ENCODE data around the gene BACE2.

BACE2 gene

DNA sequence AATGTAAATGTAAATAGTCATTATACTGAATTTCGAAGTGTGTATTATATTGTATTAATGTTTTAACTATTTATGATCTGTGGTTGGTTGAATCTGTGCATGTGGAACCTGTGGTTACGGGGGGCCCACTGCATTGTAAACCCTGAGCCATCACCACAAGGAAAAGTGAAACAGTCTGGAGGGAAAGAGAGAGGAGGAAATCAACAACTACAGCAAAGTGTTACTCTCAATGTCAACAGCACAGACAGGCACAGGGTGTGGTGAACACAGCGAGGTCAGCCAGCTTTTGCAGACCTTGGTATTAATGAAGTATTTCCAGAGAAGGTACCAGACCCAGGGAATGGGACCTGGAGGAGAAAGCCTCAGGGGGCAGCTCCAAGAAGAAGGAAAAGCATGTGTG is 37.1 kb upstream of the BACE2 start:
- TF ChIP-seq, protein P1, sequence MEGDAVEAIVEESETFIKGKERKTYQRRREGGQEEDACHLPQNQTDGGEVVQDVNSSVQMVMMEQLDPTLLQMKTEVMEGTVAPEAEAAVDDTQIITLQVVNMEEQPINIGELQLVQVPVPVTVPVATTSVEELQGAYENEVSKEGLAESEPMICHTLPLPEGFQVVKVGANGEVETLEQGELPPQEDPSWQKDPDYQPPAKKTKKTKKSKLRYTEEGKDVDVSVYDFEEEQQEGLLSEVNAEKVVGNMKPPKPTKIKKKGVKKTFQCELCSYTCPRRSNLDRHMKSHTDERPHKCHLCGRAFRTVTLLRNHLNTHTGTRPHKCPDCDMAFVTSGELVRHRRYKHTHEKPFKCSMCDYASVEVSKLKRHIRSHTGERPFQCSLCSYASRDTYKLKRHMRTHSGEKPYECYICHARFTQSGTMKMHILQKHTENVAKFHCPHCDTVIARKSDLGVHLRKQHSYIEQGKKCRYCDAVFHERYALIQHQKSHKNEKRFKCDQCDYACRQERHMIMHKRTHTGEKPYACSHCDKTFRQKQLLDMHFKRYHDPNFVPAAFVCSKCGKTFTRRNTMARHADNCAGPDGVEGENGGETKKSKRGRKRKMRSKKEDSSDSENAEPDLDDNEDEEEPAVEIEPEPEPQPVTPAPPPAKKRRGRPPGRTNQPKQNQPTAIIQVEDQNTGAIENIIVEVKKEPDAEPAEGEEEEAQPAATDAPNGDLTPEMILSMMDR (conservative IDR thresholded peaks at IDR 0.05; ENCODE audit: low read depth) = no peak
- ChIA-PET CTCF (no interaction called here), POLR2A (ENCODE audit: low non-redundant PET) (no interaction called here)
- DNase-seq (ENCODE audit: low spot score) = no peak
- no peak overlapping the region for H3K27ac ChIP-seq

DNA sequence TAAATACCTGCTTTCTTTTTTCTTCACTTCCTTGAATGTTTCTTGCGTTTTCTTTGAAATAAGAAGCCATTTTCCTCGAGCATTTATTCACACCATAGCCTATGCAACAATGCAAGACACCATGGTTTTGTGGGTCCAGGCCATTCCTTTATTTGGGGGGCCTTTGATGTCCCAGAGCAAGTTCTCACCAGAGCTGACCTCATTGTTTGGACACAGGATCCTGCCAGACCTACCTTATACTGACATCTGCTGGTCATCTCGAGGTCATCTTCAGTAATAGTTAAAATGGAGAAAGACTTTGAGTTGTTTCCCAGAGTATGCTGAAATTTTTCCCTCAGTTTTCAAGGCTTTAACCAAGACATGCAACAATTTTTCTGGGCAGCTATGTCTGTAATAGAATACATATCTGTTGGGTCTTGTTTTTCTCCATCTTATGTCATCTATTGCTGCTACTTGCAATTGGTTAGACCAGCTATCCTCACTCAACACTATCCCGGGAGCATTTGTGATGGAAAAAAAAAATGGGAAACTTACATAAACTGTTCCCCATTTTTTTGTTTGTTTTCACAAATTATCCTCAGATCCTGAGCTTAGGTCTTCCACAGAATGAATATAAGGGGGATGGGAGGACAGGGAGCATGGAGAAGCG is 34.0 kb upstream of the BACE2 start:
- no peak overlapping the region for H3K27ac ChIP-seq
- POLR2A ChIA-PET (ENCODE audit: low non-redundant PET) = no interaction called here
- peak; percentile 44 for DNase-seq (ENCODE audit: low spot score)

DNA sequence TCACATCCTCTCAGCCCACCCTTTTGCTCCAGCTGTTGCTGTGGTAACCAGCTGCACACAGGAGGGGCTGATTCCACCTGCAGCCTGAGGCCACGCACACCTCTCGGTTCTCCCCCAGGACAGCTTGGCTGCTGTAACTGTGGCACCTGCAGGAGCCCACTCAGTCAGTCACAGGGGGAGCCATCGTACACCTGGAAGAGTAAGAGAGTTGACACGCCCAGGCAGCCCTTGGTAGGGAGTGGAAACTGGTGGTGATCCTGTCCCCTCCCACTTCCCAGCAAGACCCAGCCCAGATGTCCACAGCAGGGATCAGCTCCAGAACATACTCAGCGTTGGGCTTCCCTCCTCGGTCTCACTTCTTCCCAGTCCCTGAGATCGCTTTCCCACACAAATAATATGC is 32.2 kb upstream of the BACE2 start:
- CTCF ChIA-PET = interaction anchor here (0.6 to 0.9 kb wide), 2 partner anchors 35 to 992 kb away, joined by 3 to 4 read pairs; no protein-coding TSS in a partner anchor
- POLR2A ChIA-PET (ENCODE audit: low non-redundant PET) = no interaction called here
- TF ChIP-seq, protein P1 (conservative IDR thresholded peaks at IDR 0.05; ENCODE audit: low read depth) = no peak
- no peak for DNase-seq (ENCODE audit: low spot score)
- H3K27ac ChIP-seq = no peak overlapping the region

More for the DNA sequence above, 34.0 kb upstream of the BACE2 start:
- CTCF ChIA-PET = interaction anchor here (0.5 to 3.0 kb wide), 17 partner anchors 11 to 1835 kb away, joined by 3 to 35 read pairs (median 3); no protein-coding TSS in a partner anchor
- TF ChIP-seq, protein P1 (conservative IDR thresholded peaks at IDR 0.05; ENCODE audit: low read depth) = peak; percentile 74

DNA sequence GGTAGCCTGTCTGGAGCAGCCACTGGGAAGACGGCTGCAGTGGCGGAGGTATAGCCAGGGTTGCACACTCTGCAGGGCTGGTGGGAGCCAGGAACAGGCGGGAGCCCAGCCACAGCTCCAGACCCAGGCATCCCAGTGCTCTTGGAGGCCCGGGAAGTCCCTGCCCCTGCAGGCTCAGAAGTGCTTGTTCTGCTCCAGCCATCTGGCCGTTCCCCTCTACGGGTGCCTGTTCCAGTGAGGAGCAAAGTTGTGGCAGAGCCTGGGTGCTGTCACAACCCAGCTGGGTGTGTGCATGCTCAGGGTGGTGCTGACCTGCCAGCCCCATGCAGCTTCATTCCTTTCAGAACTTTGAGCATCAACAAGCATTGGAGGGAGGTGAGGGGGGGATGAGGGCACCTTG is 31.7 kb upstream of the BACE2 start:
- POLR2A ChIA-PET (ENCODE audit: low non-redundant PET) = no interaction called here
- TF ChIP-seq, protein P1 (conservative IDR thresholded peaks at IDR 0.05; ENCODE audit: low read depth) = no peak
- DNase-seq (ENCODE audit: low spot score) = no peak
- no peak overlapping the region for H3K27ac ChIP-seq
- CTCF ChIA-PET = interaction anchor here (0.6 to 0.9 kb wide), 2 partner anchors 289 to 993 kb away, joined by 3 to 6 read pairs; partner anchors contain the start of gene MX1

DNA sequence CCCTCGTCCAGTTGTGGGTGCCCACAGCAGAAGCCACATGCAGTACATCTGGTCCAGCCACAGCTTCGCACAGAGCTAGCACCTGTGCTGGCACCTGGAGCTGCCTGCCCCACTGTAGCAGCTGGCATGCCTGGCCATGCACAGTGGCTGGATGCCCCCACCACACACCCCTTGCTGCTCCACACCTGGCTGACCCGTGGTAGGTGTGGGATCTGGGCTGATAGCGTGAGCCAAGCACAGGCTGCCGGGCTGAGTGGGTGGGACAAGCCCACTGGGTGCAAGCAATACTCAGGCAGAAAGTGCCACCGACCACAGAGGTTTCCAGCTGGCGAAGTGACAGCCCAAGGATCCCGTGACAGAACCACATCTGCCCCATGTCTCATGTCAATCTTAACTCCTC is 30.6 kb upstream of the BACE2 start:
- ChIA-PET POLR2A (ENCODE audit: low non-redundant PET) (no interaction called here), CTCF (interaction anchor here (1.1 kb wide), 1 partner anchor 9 kb away, joined by 3 read pairs; no protein-coding TSS in a partner anchor)
- TF ChIP-seq, protein P1 (conservative IDR thresholded peaks at IDR 0.05; ENCODE audit: low read depth) = no peak
- DNase-seq (ENCODE audit: low spot score) = no peak
- no peak overlapping the region for H3K27ac ChIP-seq

DNA sequence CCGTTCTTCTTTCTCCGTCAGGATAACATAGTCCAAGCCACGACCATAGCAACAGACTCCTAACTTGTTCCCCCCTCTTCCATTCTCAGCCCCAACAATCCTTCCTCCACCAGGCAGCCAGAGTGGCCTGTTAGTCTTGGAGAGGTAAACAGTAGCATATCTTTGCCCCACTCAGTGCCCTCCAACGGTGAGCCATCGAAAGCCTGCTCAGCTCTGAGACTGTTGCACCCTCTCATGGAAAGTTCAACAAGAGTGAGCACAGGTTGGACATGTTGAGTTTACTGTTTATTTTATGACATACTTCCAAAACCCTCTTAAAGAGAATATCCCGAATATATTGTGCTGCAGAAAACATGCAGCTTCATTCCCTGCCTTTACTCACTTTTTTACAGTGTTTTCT is 30.1 kb upstream of the BACE2 start:
- CTCF ChIA-PET = interaction anchor here (1.1 kb wide), 1 partner anchor 9 kb away, joined by 3 read pairs; no protein-coding TSS in a partner anchor
- no peak for DNase-seq (ENCODE audit: low spot score)
- TF ChIP-seq, protein P1 (conservative IDR thresholded peaks at IDR 0.05; ENCODE audit: low read depth) = no peak
- POLR2A ChIA-PET (ENCODE audit: low non-redundant PET) = no interaction called here
- H3K27ac ChIP-seq = no peak overlapping the region

Measured in RWPE1 (cell line).